ENCODE results near the gene TXNL4B.
A peak's percentile ranks its signal among the peaks of the same experiment; 100 is the strongest.

The TXNL4B gene

GRCh38 chr16:72073560-72074230 is 19.7 kb downstream of the TXNL4B start:
- no peak for DNase-seq (ENCODE audit: low read depth)
- no peak overlapping the region for H3K4me3 ChIP-seq (ENCODE audit: low read depth, low read length)
- no peak for TF ChIP-seq CTCF (IDR thresholded peaks at IDR 0.05; ENCODE audit: control insufficient read depth, extremely low read depth, insufficient read depth)

GRCh38 chr16:72072514-72073342 is 20.7 kb downstream of the TXNL4B start:
- no peak for TF ChIP-seq CTCF (IDR thresholded peaks at IDR 0.05; ENCODE audit: control insufficient read depth, extremely low read depth, insufficient read depth)

GRCh38 chr16:72068930-72069329 is 24.5 kb downstream of the TXNL4B start:
- TF ChIP-seq CTCF (IDR thresholded peaks at IDR 0.05; ENCODE audit: control insufficient read depth, extremely low read depth, insufficient read depth): no peak
- no peak for DNase-seq (ENCODE audit: low read depth)
- no peak overlapping the region for H3K4me3 ChIP-seq (ENCODE audit: low read depth, low read length)

More at GRCh38 chr16:72072514-72073342, 20.7 kb downstream of the TXNL4B start:
- no peak overlapping the region for H3K4me3 ChIP-seq (ENCODE audit: low read depth, low read length)
- no peak for DNase-seq (ENCODE audit: low read depth)

GRCh38 chr16:72066747-72067146 is 26.7 kb downstream of the TXNL4B start:
- peak; percentile 14 for DNase-seq (ENCODE audit: low read depth)
- peak; percentile 65 for TF ChIP-seq CTCF (IDR thresholded peaks at IDR 0.05; ENCODE audit: control insufficient read depth, extremely low read depth, insufficient read depth)
- no peak overlapping the region for H3K4me3 ChIP-seq (ENCODE audit: low read depth, low read length)

GRCh38 chr16:72064361-72064894 is 29.0 kb downstream of the TXNL4B start:
- no peak overlapping the region for H3K4me3 ChIP-seq (ENCODE audit: low read depth, low read length)
- no peak for TF ChIP-seq CTCF (IDR thresholded peaks at IDR 0.05; ENCODE audit: control insufficient read depth, extremely low read depth, insufficient read depth)
- no peak for DNase-seq (ENCODE audit: low read depth)

GRCh38 chr16:72061564-72061963 is 31.9 kb downstream of the TXNL4B start:
- TF ChIP-seq CTCF (IDR thresholded peaks at IDR 0.05; ENCODE audit: control insufficient read depth, extremely low read depth, insufficient read depth): no peak
- no peak overlapping the region for H3K4me3 ChIP-seq (ENCODE audit: low read depth, low read length)
- DNase-seq (ENCODE audit: low read depth): no peak
